Measurements from ENCODE around the gene ALG6.

Gene ALG6

GRCh38 chr1:63367215-63368103, at the start of gene ALG6:
Gene ALG6 (plus strand): TSS chr1:63367627. CDS start chr1:63370978, 3,351 bp downstream.
- DNase-seq: peak; percentile 91 to 98

- no peak for DNase-seq
Measured at GRCh38 chr1:63317817-63318152, 49.6 kb upstream of the ALG6 start.

GRCh38 chr1:63318201-63318979, 49.0 kb upstream of the ALG6 start:
- DNase-seq: no peak

- no peak for DNase-seq
Measured at GRCh38 chr1:63319046-63320021, 48.1 kb upstream of the ALG6 start.

- DNase-seq: no peak
Measured at GRCh38 chr1:63320022-63320721, 47.3 kb upstream of the ALG6 start.

GRCh38 chr1:63321066-63321784, 46.2 kb upstream of the ALG6 start:
- no peak for DNase-seq

- DNase-seq: no peak
Measured at GRCh38 chr1:63321785-63322113, 45.7 kb upstream of the ALG6 start.

- peak; percentile 56 to 82 for DNase-seq
Measured at GRCh38 chr1:63322114-63322943, 45.1 kb upstream of the ALG6 start, which contains the start of gene FOXD3. Gene FOXD3 (plus strand): TSS chr1:63322567. CDS start chr1:63323059, 492 bp downstream.

- peak in 1 of 2 experiments; percentile 51 for DNase-seq
Measured at GRCh38 chr1:63322944-63323864, 44.2 kb upstream of the ALG6 start.

GRCh38 chr1:63323865-63324778, 43.3 kb upstream of the ALG6 start:
- DNase-seq: no peak

- DNase-seq: no peak
Measured at GRCh38 chr1:63324779-63325119, 42.7 kb upstream of the ALG6 start.

GRCh38 chr1:63325279-63325985, 42.0 kb upstream of the ALG6 start:
- DNase-seq: no peak

- no peak for DNase-seq
Measured at GRCh38 chr1:63326106-63326472, 41.3 kb upstream of the ALG6 start.

GRCh38 chr1:63326473-63327380, 40.7 kb upstream of the ALG6 start:
- DNase-seq: no peak

- peak in 1 of 2 experiments; percentile 79 for DNase-seq
Measured at GRCh38 chr1:63327417-63328054, 39.9 kb upstream of the ALG6 start.

GRCh38 chr1:63328122-63328521, 39.3 kb upstream of the ALG6 start:
- DNase-seq: no peak

All from NCI-H446 (cell line).